Osteocyte (in vitro differentiated cells): Measurements from ENCODE around the gene NRROS. TPM values are rescaled to one million over a fixed set of nuclear protein-coding genes. Genes with fewer than 3 reads are reported as not detected.

ENCODE experiments used
- DNase-seq: peaks from one replicate; pipeline ENCODE4 v3.0.0; 2021; ENCODE audit warnings: mixed read lengths; ENCODE audit not compliant: unreplicated experiment; ENCODE audit errors: extremely low spot score
- H3K27ac Mint-ChIP-seq: one replicate; pipeline ENCODE4 v1.8.0; 2021; ENCODE audit warnings: mild to moderate bottlenecking, mixed read lengths; ENCODE audit not compliant: unreplicated experiment
- H3K27me3 Mint-ChIP-seq: one replicate; pipeline ENCODE4 v1.8.0; 2021; ENCODE audit warnings: mixed read lengths; ENCODE audit not compliant: unreplicated experiment
- H3K36me3 Mint-ChIP-seq: one replicate; pipeline ENCODE4 v1.8.0; 2021; ENCODE audit warnings: mixed read lengths; ENCODE audit not compliant: unreplicated experiment
- H3K4me1 Mint-ChIP-seq: one replicate; pipeline ENCODE4 v1.8.0; 2021; ENCODE audit warnings: mixed read lengths; ENCODE audit not compliant: unreplicated experiment
- H3K4me3 Mint-ChIP-seq: one replicate; pipeline ENCODE4 v1.8.0; 2021; ENCODE audit warnings: mild to moderate bottlenecking, moderate library complexity, mixed read lengths; ENCODE audit not compliant: unreplicated experiment
- H3K9me3 Mint-ChIP-seq: one replicate; pipeline ENCODE4 v1.8.0; 2021; ENCODE audit warnings: mixed read lengths; ENCODE audit not compliant: unreplicated experiment
- total RNA-seq: library from RNA; stranded (reverse); gene quantifications from 2 replicates; pipeline ENCODE4 v1.2.1, GENCODE V29; 2021
- TF ChIP-seq, protein P1 (sequence below): fragments of 200-600 bp; sonication (generic); IDR thresholded peaks from 2 replicates; pipeline ENCODE4 v1.5.0; 2021; ENCODE audit warnings: antibody characterized with exemption, mild to moderate bottlenecking, moderate library complexity

The NRROS gene
- total RNA-seq, 1 donor from 2014 or later: 0.13 TPM

DNA sequence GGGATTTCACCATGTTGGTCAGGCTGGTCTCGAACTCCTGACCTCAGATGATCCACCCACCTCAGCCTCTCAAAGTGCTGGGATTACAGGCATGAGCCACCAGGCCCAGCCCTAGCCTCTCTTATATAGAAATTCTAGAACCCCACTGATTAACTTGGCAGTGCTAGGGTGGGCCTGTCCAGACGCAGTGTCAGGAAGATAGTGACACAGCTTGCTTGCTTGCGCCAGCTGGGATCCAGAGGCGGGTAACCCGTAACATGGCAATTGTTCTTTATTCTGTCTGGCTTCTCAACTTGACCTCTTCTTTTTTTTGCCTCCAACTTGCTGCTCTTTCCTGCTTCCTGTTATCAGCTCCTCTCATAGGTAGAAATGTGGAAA, 56.3 kb downstream of the NRROS start:
- TF ChIP-seq, protein P1, sequence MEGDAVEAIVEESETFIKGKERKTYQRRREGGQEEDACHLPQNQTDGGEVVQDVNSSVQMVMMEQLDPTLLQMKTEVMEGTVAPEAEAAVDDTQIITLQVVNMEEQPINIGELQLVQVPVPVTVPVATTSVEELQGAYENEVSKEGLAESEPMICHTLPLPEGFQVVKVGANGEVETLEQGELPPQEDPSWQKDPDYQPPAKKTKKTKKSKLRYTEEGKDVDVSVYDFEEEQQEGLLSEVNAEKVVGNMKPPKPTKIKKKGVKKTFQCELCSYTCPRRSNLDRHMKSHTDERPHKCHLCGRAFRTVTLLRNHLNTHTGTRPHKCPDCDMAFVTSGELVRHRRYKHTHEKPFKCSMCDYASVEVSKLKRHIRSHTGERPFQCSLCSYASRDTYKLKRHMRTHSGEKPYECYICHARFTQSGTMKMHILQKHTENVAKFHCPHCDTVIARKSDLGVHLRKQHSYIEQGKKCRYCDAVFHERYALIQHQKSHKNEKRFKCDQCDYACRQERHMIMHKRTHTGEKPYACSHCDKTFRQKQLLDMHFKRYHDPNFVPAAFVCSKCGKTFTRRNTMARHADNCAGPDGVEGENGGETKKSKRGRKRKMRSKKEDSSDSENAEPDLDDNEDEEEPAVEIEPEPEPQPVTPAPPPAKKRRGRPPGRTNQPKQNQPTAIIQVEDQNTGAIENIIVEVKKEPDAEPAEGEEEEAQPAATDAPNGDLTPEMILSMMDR: no peak
- H3K36me3 Mint-ChIP-seq: no peaks in the 10 kb centered on the region
- H3K4me1 Mint-ChIP-seq: no peaks in the 10 kb centered on the region
- DNase-seq: peak; percentile 51
- no peaks in the 10 kb centered on the region for H3K9me3 Mint-ChIP-seq
- peaks cover 8% of the 10 kb centered on the region for H3K27me3 Mint-ChIP-seq
- no peak overlapping the region for H3K4me3 Mint-ChIP-seq
- no peak overlapping the region for H3K27ac Mint-ChIP-seq

DNA sequence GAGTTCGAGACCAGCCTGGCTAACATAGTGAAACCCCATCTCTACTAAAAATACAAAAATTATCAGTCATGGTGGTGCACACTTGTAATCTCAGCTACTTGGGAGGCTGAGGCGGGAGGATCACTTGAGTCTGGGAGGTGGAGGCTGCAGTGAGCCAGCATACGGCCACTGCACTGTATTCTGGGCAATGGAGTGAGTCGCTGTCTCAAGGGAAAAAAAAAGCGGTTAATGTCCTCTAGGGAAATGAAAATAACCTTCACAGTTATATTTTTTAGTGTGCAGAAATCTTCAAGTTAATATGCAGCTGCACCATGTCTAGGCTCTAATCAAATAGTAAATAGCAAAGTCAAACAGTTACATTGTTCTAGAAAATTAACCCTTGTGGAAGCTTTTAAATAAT, 57.8 kb downstream of the NRROS start:
- Mint-ChIP-seq H3K4me1 (no peaks in the 10 kb centered on the region), H3K9me3 (no peaks in the 10 kb centered on the region), H3K27ac (no peak overlapping the region), H3K27me3 (peaks cover 3% of the 10 kb centered on the region), H3K4me3 (no peak overlapping the region), H3K36me3 (no peaks in the 10 kb centered on the region)
- peak; percentile 38 for DNase-seq
- TF ChIP-seq, protein P1: no peak

DNA sequence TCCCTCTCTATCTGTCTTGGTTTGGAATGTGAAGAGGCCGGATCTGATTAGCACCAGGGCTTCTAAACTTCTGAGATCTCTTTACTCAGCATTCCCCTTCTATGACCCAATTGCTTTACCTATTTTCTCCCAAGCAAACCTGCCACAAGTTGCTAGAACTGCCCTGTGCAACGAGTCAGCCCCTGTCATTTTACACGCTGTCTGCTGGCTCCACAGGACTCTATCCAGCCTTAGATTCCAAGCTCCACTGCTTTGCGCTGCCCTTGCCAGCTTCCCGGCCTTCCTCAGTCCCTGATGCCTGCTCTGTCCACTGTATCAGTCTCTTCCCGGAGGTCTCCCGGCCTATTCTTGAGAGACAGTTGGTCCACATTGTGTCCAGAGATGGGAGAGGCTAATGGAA, 60.3 kb downstream of the NRROS start:
- H3K4me1 Mint-ChIP-seq: no peaks in the 10 kb centered on the region
- no peak for DNase-seq
- TF ChIP-seq, protein P1: no peak
- H3K36me3 Mint-ChIP-seq: no peaks in the 10 kb centered on the region
- no peaks in the 10 kb centered on the region for H3K9me3 Mint-ChIP-seq
- no peak overlapping the region for H3K4me3 Mint-ChIP-seq
- H3K27me3 Mint-ChIP-seq: peaks cover 6% of the 10 kb centered on the region
- no peak overlapping the region for H3K27ac Mint-ChIP-seq

DNA sequence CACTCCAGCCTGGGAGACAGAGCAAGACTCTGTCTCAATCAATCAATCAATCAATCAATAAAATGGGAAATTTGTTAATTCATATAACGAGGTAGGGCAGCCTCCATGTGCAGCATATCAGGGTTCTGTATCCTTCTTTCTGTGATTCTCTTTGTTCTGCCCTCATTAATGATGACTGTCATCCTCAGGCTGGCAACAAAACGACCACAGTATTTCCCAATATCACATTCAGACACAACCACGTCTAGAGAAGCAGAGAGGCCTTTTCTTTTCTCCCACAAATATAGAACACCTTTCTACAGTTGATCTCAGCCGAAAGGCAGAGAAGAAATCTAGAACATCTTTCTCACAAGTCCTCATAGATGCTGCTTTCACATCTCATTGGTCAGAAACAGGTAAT, 61.3 kb downstream of the NRROS start:
- H3K27me3 Mint-ChIP-seq: peaks cover 6% of the 10 kb centered on the region
- DNase-seq: no peak
- no peaks in the 10 kb centered on the region for H3K9me3 Mint-ChIP-seq
- H3K4me1 Mint-ChIP-seq: no peaks in the 10 kb centered on the region
- no peak overlapping the region for H3K27ac Mint-ChIP-seq
- TF ChIP-seq, protein P1: no peak
- no peak overlapping the region for H3K4me3 Mint-ChIP-seq
- H3K36me3 Mint-ChIP-seq: no peaks in the 10 kb centered on the region

DNA sequence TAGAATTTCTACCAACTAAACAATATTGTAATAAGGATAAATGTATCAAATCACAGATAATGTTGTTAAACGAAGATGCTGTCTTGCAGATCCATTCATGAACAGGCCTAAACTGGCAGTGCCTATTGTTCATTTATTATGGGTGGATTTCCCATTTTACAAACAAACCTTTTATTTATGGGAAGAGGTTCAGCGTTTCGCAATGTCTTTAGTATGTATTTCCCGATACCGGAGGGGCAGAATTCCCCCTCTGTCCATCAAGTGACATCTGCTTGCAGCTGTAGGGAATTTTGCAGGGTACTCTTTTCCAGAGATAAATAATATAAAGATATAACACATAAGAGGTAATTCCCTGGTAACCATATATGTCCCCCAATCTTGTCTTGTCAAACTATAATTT, 66.8 kb downstream of the NRROS start:
- no peaks in the 10 kb centered on the region for H3K9me3 Mint-ChIP-seq
- peaks cover 6% of the 10 kb centered on the region for H3K27me3 Mint-ChIP-seq
- no peak overlapping the region for H3K27ac Mint-ChIP-seq
- H3K36me3 Mint-ChIP-seq: peaks cover 3% of the 10 kb centered on the region
- H3K4me1 Mint-ChIP-seq: peaks cover 4% of the 10 kb centered on the region
- no peak overlapping the region for H3K4me3 Mint-ChIP-seq
- DNase-seq: no peak
- TF ChIP-seq, protein P1: no peak
